Measurements from ENCODE around the gene PRR7. TPM values are rescaled to one million over a fixed set of nuclear protein-coding genes. Genes with fewer than 3 reads are reported as not detected.
A peak's percentile ranks its signal among the peaks of the same experiment; 100 is the strongest.

The PRR7 gene
- polyA plus RNA-seq, 1 donor: 0.96 TPM

DNA sequence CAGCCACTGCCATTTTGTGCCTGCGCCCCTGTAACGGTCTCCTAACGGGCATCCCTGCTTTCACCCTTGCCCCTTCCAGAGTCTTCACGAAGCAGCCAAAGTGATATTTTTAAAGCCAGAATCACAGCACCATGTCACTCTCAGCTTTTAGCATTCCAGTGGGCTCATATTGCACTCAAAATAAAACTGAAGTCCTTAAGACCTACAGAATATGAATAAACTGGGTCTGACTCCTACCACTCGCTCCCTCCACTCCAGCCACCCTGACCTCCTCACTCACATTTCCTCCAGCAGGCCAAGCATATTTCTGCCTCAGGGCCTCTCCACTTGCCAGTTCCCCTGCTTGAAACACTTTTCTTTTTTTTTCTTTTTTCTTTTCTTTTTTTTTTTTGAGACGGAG, 53.2 kb downstream of the PRR7 start:
- no peak for DNase-seq

DNA sequence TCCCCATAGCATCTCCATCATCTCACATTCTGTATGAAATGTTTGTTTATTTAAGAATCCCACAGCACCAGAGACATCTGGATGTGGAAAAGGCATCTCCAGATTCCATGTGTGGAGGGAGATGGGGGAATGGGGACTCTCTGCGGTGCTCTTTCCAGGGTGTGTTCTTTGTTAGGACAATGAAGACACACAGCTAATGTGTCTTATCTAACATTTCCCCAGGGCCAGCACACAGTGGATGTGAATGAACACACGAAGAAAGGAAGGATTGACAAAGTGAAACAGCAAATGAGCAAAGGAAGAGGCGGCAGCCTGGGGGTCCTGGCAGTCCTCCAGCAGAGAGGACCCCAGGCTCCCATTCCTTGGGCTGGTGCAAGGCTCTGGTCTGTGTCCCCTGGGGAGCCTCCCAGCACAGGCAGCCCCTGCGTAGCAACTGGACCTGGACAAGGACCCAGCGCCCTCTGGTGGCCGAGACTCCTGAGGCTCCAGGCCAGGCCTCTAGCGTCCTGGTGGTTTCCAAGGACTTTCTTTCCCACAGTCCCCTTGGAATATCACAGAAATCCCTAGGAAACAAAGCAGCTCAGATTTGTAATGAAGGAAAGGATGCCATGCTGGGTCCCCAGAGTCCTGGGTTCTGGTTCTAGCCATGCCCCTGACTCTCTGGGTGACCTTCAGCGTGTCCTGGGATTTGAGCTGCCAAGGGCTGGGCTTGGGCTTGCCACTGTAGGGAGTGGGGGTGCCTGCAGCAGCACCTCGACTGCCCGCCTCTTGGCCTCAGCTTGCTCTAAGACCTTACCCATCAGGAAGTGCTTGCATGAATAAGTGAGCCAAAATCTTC, 54.3 kb downstream of the PRR7 start:
- peak; percentile 85 for DNase-seq

DNA sequence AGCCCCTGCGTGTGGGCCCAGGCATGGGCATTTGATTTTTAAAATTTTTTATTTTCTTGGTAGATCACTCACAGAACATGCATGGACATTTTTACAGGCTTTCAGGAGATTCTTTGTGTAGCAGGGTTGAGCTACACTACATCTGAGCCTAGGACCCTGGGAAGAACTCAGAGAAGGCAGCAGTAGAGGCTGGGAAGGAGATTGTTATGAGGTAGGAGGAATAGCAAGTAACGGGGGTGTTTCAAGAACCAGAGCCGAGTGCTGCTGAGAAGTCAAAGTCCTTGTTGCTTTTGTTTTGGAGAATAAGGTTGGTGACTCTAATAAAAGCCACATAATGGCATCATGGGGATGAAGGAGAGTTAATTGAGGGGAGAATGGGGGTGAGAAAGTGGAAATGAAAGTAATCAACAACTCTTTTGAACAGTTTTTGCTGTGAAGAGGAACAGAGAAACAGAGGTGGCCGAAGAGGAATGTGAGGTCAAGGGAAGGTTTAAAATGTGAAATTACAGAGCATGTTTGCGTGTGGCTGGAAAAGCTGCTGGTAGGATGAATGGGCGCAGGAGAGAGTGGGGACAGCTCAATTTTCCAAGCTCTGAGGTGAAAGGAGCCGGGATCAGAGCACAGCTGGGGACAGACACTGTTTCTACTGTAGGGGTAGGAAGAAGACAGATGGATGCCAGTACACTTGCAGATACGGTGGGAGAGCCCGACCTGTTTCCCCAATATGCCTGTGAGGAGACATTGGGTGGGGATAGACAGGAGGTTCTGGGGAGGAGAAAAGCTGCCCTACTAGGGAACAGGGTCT, 55.5 kb downstream of the PRR7 start:
- no peak for DNase-seq

DNA sequence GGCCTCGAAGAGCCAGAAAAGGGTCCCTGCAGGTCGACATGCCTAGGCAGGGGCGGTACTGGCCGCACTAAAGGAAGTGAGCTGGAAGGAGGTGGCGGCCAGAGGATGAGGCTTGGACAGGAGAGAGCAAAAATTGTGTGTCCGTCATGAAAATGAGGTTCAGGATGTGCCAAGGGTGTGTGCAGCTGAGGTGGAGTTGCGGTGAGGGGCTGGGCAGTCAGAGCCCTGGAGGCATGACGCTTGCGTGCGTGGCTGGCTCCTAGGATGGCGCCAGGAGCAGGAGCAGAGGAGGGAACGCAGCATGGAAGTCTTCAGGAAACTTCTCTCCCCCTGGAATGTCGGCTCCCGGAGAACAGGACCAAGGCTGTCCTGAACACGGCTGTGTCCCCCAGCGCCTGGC, 56.3 kb downstream of the PRR7 start:
- no peak for DNase-seq

DNA sequence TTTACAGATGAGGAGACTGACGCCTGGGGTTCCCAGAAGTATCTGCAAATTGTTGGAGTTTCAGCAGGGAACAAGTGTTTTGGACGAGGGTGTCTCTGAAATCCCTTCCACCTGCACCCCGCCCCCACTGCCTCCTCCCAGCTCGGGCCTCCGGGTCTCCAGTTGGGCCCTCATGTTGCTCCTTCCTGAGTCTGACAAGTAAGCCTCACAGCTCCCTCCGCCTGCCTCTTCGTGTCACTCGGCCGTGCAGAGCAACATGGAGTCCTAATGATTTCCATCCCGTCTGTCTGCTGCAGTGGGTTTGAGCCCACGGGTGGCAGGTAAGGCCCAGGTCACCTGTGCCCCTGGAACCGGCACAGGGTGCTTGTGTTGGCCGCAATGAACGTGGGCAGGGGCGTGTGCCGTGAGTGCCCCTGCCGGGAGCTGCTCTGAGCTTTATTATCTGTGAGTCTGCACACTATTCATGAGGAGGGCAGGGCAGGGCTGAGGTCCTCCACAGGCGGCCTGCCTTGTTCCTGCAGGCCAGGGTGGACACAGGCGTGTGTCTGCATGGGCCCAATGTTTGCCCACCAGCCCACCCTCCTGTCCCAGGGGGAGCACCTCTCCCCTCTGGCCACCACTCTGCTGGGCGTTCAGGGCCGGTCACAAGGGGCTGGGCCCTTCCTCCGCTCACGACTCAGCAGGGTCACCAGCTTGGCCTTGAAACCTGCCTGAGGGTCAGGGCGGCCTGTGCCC, 56.9 kb downstream of the PRR7 start:
- DNase-seq: no peak

DNA sequence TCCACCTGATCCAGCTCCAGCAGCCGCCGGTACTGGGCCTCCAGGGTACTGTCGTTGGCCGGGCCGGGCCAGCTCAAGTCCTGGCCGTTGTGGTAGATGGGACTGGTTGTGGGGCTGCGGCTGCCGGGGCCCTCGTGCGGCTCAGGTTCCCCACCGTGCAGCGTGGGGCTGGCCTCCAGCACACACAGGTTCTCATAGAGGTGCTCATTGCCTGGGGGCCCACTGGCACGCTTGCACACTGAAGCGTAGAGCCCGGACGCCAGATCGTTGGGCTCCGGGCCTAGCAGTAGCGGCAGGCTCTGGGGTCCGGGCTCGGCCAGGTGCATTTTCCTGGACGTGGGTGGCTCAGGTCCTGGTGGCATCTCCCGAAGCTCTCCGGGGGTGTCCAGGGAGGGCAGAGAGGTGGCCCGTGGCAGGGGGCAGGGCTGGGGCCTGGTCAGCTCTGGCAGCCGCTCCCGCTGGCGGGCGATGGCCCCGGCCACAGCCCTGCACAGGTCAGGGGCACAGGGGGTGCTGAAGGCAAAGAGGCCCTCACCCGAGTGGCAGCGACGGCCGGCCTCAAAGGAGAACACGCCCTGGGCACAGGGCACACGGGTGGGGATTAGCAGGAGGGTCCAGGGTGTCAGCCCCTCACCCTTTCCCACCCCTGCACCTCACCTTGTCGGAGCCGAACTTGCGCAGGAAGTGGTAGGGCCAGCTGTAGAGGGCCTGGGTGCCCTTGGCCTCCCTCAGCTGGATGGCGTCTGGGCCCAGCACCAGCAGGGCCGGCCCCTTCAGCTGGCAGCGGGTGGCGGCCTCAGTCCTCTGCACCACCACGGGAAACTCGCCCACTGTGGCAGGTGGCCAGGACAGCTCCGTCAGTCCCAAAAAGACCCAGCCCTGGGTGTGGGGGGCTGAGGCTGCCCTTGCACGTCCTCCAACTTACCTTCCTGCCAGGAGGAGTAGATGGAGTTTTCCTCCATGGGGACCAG, 57.8 kb downstream of the PRR7 start:
- DNase-seq: no peak

DNA sequence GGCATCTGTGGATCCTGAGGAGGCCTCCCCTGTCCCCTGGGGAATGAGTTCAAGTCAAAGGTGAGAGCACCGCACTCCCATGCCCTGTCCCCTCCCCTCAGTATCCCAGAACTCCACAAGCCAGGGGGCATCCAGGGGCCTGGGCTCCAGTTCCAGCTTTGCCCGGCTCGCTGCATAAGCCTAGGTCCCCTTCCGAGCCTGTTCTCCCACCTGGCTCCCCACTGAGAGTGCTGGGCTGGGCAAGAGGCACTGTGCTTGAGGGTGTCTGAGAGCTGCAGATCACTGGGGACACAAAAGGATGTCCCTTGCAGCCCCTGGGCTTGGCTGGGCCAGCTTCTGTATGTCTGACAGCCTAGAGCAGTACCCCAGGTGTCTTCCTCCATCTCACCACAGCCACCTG, 58.5 kb downstream of the PRR7 start:
- DNase-seq: no peak

Other genes with a start within 250 kb of the PRR7 start
- 23.0 TPM for gene RAB24, start 143.1 kb upstream of the PRR7 start, polyA plus RNA-seq (ENCODE audit: insufficient read length)
- 79.7 TPM for gene PRELID1, start 143.0 kb upstream of the PRR7 start, polyA plus RNA-seq (ENCODE audit: insufficient read length)
- gene MXD3, start 134.9 kb upstream of the PRR7 start, polyA plus RNA-seq (ENCODE audit: insufficient read length): 20.3 TPM
- 76.5 TPM for gene LMAN2, start 95.1 kb upstream of the PRR7 start, polyA plus RNA-seq (ENCODE audit: insufficient read length)
- 17.7 TPM for gene RGS14, start 88.9 kb upstream of the PRR7 start, polyA plus RNA-seq (ENCODE audit: insufficient read length)
- not detected for gene SLC34A1, start 62.4 kb upstream of the PRR7 start, polyA plus RNA-seq (ENCODE audit: insufficient read length)
- not detected for gene PFN3, start 46.2 kb upstream of the PRR7 start, polyA plus RNA-seq (ENCODE audit: insufficient read length)
- gene F12, start 37.2 kb upstream of the PRR7 start, polyA plus RNA-seq (ENCODE audit: insufficient read length): 0.41 TPM
- gene GRK6, start 20.1 kb upstream of the PRR7 start, polyA plus RNA-seq (ENCODE audit: insufficient read length): 17.7 TPM
- 280 TPM for gene DBN1, start 26.8 kb downstream of the PRR7 start, polyA plus RNA-seq (ENCODE audit: insufficient read length)
- gene PDLIM7, start 50.8 kb downstream of the PRR7 start, polyA plus RNA-seq (ENCODE audit: insufficient read length): 326 TPM
- 9.8 TPM for gene DOK3, start 63.0 kb downstream of the PRR7 start, polyA plus RNA-seq (ENCODE audit: insufficient read length)
- gene DDX41, start 70.1 kb downstream of the PRR7 start, polyA plus RNA-seq (ENCODE audit: insufficient read length): 45.8 TPM
- 59.9 TPM for gene FAM193B, start 107.7 kb downstream of the PRR7 start, polyA plus RNA-seq (ENCODE audit: insufficient read length)
- gene TMED9, start 145.4 kb downstream of the PRR7 start, polyA plus RNA-seq (ENCODE audit: insufficient read length): 114 TPM
- 20.7 TPM for gene B4GALT7, start 153.3 kb downstream of the PRR7 start, polyA plus RNA-seq (ENCODE audit: insufficient read length)